ENCODE data around the gene BLOC1S6. TPM values are rescaled to one million over a fixed set of nuclear protein-coding genes. Genes with fewer than 3 reads are reported as not detected.

Gene BLOC1S6
- total and polyA plus RNA-seq, 2 of the 13 experiments (the other 11 are each of a cell fraction or from before 2014, with no cell fraction given), result 11.8 to 44.3 TPM

DNA sequence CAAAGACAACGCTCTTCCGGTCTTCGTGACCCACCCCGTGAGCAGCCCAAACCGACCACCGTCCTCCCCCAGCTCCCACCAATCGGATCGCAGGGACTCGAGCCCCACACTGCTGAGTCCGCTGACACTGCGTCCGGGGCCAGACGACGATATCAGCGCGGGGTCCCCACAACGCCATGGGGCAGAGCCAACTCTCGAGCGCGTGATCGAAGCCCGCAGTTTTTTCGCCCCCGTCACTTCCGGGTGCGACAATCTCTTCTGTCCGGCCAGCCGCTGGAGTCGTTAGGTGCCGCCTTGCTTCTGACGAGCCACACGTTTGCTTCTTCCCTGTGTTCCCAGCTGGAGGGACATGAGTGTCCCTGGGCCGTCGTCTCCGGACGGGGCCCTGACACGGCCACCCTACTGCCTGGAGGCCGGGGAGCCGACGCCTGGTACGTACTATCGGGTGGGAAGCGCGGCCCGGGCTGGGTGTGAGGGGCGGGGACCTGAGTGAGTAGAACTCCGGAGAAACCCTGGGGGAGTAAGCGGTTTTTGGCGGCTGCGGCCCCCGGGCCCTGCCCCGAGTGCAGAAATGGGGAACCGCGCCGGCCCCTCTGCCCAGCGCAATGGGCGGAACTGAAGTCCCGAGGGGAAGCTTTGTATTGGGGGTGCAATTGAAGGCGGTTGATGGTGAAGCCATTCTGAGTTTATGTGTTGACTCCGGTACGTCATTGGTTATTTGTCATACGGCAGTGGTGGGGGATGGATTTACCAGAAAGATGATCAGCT lies at the start of gene BLOC1S6 (continued):
- TF ChIP-seq, protein P1, sequence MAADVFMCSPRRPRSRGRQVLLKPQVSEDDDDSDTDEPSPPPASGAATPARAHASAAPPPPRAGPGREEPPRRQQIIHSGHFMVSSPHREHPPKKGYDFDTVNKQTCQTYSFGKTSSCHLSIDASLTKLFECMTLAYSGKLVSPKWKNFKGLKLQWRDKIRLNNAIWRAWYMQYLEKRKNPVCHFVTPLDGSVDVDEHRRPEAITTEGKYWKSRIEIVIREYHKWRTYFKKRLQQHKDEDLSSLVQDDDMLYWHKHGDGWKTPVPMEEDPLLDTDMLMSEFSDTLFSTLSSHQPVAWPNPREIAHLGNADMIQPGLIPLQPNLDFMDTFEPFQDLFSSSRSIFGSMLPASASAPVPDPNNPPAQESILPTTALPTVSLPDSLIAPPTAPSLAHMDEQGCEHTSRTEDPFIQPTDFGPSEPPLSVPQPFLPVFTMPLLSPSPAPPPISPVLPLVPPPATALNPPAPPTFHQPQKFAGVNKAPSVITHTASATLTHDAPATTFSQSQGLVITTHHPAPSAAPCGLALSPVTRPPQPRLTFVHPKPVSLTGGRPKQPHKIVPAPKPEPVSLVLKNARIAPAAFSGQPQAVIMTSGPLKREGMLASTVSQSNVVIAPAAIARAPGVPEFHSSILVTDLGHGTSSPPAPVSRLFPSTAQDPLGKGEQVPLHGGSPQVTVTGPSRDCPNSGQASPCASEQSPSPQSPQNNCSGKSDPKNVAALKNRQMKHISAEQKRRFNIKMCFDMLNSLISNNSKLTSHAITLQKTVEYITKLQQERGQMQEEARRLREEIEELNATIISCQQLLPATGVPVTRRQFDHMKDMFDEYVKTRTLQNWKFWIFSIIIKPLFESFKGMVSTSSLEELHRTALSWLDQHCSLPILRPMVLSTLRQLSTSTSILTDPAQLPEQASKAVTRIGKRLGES (CRISPR knock-in tag; IDR thresholded peaks at IDR 0.05; ENCODE audit: borderline replicate concordance), result no peak; the same call in none of the 2 replicates
- TF ChIP-seq POLR2A (IDR thresholded peaks at IDR 0.05; ENCODE audit: insufficient read depth in 1 of 2, low read depth in 2 of 2, low read length in 2 of 2) (peak; percentile 79 to 81; a peak in 3 of 4 replicates), HNF4G (IDR thresholded peaks at IDR 0.05; ENCODE audit: borderline replicate concordance, low read depth, low read length) (no peak), HNF4G (CRISPR knock-in tag; IDR thresholded peaks at IDR 0.05; ENCODE audit: borderline replicate concordance, low read depth) (peak; percentile 10; the same call in 1 of the 2 replicates), KAT8 (CRISPR knock-in tag; IDR thresholded peaks at IDR 0.05) (peak; percentile 96), TEF (CRISPR knock-in tag; IDR thresholded peaks at IDR 0.05) (no peak), SAFB2 (CRISPR knock-in tag; IDR thresholded peaks at IDR 0.05; ENCODE audit: borderline replicate concordance, low read depth) (0 out of 2 replicates have a peak, but pooled peaks have one; percentile 64), SMARCC2 (IDR thresholded peaks at IDR 0.05) (no peak), HNF4A (CRISPR knock-in tag; IDR thresholded peaks at IDR 0.05) (peak; percentile 26; the same call in 1 of the 2 replicates), DRAP1 (CRISPR knock-in tag; IDR thresholded peaks at IDR 0.05) (peak; percentile 75), ZNF496 (CRISPR knock-in tag; IDR thresholded peaks at IDR 0.05; ENCODE audit: insufficient replicate concordance) (no peak), GFI1 (CRISPR knock-in tag; IDR thresholded peaks at IDR 0.05; ENCODE audit: borderline replicate concordance) (no peak), ZKSCAN8 (CRISPR knock-in tag; IDR thresholded peaks at IDR 0.05; ENCODE audit: borderline replicate concordance) (peak; percentile 47; the same call in 1 of the 2 replicates), MBNL3 (CRISPR knock-in tag; conservative IDR thresholded peaks at IDR 0.05) (no peak), ZMAT5 (CRISPR knock-in tag; IDR thresholded peaks at IDR 0.05; ENCODE audit: borderline replicate concordance, low read depth) (no peak), ZNF788 (CRISPR knock-in tag; IDR thresholded peaks at IDR 0.05; ENCODE audit: borderline replicate concordance) (peak; percentile 82; the same call in 1 of the 2 replicates), SNAI1 (CRISPR knock-in tag; IDR thresholded peaks at IDR 0.05; ENCODE audit: borderline replicate concordance) (no peak), ZSCAN9 (CRISPR knock-in tag; IDR thresholded peaks at IDR 0.05; ENCODE audit: borderline replicate concordance) (no peak; the same call in 1 of the 2 replicates), FOXM1 (CRISPR knock-in tag; IDR thresholded peaks at IDR 0.05) (no peak), TBP (CRISPR knock-in tag; IDR thresholded peaks at IDR 0.05) (no peak), KDM5B (CRISPR knock-in tag; IDR thresholded peaks at IDR 0.05; ENCODE audit: borderline replicate concordance) (peak; percentile 71; the same call in 1 of the 2 replicates), MAF1 (CRISPR knock-in tag; IDR thresholded peaks at IDR 0.05; ENCODE audit: borderline replicate concordance) (peak; percentile 89), KLF16 (CRISPR knock-in tag; IDR thresholded peaks at IDR 0.05) (peak in 1 of 2 experiments; percentile 85; a peak in 2 of 4 replicates)
- TF ChIP-seq, protein P2, sequence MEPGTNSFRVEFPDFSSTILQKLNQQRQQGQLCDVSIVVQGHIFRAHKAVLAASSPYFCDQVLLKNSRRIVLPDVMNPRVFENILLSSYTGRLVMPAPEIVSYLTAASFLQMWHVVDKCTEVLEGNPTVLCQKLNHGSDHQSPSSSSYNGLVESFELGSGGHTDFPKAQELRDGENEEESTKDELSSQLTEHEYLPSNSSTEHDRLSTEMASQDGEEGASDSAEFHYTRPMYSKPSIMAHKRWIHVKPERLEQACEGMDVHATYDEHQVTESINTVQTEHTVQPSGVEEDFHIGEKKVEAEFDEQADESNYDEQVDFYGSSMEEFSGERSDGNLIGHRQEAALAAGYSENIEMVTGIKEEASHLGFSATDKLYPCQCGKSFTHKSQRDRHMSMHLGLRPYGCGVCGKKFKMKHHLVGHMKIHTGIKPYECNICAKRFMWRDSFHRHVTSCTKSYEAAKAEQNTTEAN (CRISPR knock-in tag; conservative IDR thresholded peaks at IDR 0.05), result peak; percentile 73

Data from HepG2 (cell line).